ENCODE results near the gene TAF4.

The TAF4 gene

GRCh38 chr20:62015540-62016288 is 50.0 kb downstream of the TAF4 start:
- CTCF ChIA-PET: interaction anchor here (0.8 to 2.1 kb wide), 6 partner anchors 9 to 141 kb away, joined by 3 to 8 read pairs (median 5); no protein-coding TSS in a partner anchor
- Histone ChIP-seq H3K9me3 (ENCODE audit: control extremely low read depth in 1 of 5, control insufficient read depth in 4 of 5, insufficient read depth in 2 of 5, low read depth in 1 of 5, low read length in 4 of 5) (no peaks in the 10 kb centered on the region), H3K4me3 (ENCODE audit: control insufficient read depth in 1 of 7, extremely low read depth in 1 of 7, insufficient read depth in 4 of 7, low read depth in 2 of 7, low read length in 6 of 7) (no peak overlapping the region), H3K4me1 (ENCODE audit: control extremely low read depth in 1 of 4, control insufficient read depth in 4 of 4, insufficient read depth in 4 of 4, low read length in 3 of 4) (peaks cover 0 to 7% (median 2%) of the 10 kb centered on the region in 4 experiments), H3K27me3 (replicated peaks in 2 of 5; ENCODE audit: control insufficient read depth in 4 of 5, insufficient read depth in 5 of 5, low read length in 4 of 5) (no peaks in the 10 kb centered on the region), H3K27ac (ENCODE audit: insufficient read depth in 1 of 2, low read depth in 1 of 2, low read length in 2 of 2, poor library complexity in 1 of 2, severe bottlenecking in 2 of 2) (no peak overlapping the region), H3K36me3 (ENCODE audit: control insufficient read depth in 4 of 4, insufficient read depth in 4 of 4, low read length in 3 of 4) (peaks cover 0 to 32% (median 16%) of the 10 kb centered on the region in 4 experiments)
- 90% methylated on average over 11 of the region's 24 CpGs for WGBS (ENCODE audit: insufficient coverage)
- POLR2A ChIA-PET: no interaction called here
- no peak for DNase-seq

- peaks cover 0 to 35% (median 18%) of the 10 kb centered on the region in 4 experiments for H3K36me3 ChIP-seq (ENCODE audit: control insufficient read depth in 4 of 4, insufficient read depth in 4 of 4, low read length in 3 of 4)
- ChIA-PET POLR2A (no interaction called here), CTCF (interaction anchor here (0.8 to 2.1 kb wide), 5 partner anchors 8 to 142 kb away, joined by 3 to 8 read pairs (median 5); no protein-coding TSS in a partner anchor)
- no peaks in the 10 kb centered on the region for H3K27me3 ChIP-seq (replicated peaks in 2 of 5; ENCODE audit: control insufficient read depth in 4 of 5, insufficient read depth in 5 of 5, low read length in 4 of 5)
- no peak overlapping the region for H3K27ac ChIP-seq (ENCODE audit: insufficient read depth in 1 of 2, low read depth in 1 of 2, low read length in 2 of 2, poor library complexity in 1 of 2, severe bottlenecking in 2 of 2)
- no peaks in the 10 kb centered on the region for H3K9me3 ChIP-seq (ENCODE audit: control extremely low read depth in 1 of 5, control insufficient read depth in 4 of 5, insufficient read depth in 2 of 5, low read depth in 1 of 5, low read length in 4 of 5)
- no peak overlapping the region for H3K4me3 ChIP-seq (ENCODE audit: control insufficient read depth in 1 of 7, extremely low read depth in 1 of 7, insufficient read depth in 4 of 7, low read depth in 2 of 7, low read length in 6 of 7)
- WGBS (ENCODE audit: insufficient coverage): 94% methylated on average over 13 of the region's 14 CpGs
- DNase-seq: no peak
- H3K4me1 ChIP-seq (ENCODE audit: control extremely low read depth in 1 of 4, control insufficient read depth in 4 of 4, insufficient read depth in 4 of 4, low read length in 3 of 4): peaks cover 0 to 7% (median 2%) of the 10 kb centered on the region in 4 experiments
Measured at GRCh38 chr20:62014889-62015537, 50.7 kb downstream of the TAF4 start.

- no peak overlapping the region for H3K4me3 ChIP-seq (ENCODE audit: control insufficient read depth in 1 of 7, extremely low read depth in 1 of 7, insufficient read depth in 4 of 7, low read depth in 2 of 7, low read length in 6 of 7)
- POLR2A ChIA-PET: no interaction called here
- WGBS (ENCODE audit: insufficient coverage): 100% methylated on average over 9 of the region's 12 CpGs
- no peaks in the 10 kb centered on the region for H3K9me3 ChIP-seq (ENCODE audit: control extremely low read depth in 1 of 5, control insufficient read depth in 4 of 5, insufficient read depth in 2 of 5, low read depth in 1 of 5, low read length in 4 of 5)
- no peak for DNase-seq
- H3K27me3 ChIP-seq (replicated peaks in 2 of 5; ENCODE audit: control insufficient read depth in 4 of 5, insufficient read depth in 5 of 5, low read length in 4 of 5): no peaks in the 10 kb centered on the region
- H3K27ac ChIP-seq (ENCODE audit: insufficient read depth in 1 of 2, low read depth in 1 of 2, low read length in 2 of 2, poor library complexity in 1 of 2, severe bottlenecking in 2 of 2): no peak overlapping the region
- peaks cover 0 to 41% (median 24%) of the 10 kb centered on the region in 4 experiments for H3K36me3 ChIP-seq (ENCODE audit: control insufficient read depth in 4 of 4, insufficient read depth in 4 of 4, low read length in 3 of 4)
- H3K4me1 ChIP-seq (ENCODE audit: control extremely low read depth in 1 of 4, control insufficient read depth in 4 of 4, insufficient read depth in 4 of 4, low read length in 3 of 4): peaks cover 0 to 7% (median under 1%) of the 10 kb centered on the region in 4 experiments
- CTCF ChIA-PET: interaction anchor here (1.4 kb wide), 1 partner anchor 8 kb away, joined by 4 read pairs; no protein-coding TSS in a partner anchor
Measured at GRCh38 chr20:62014488-62014775, 51.2 kb downstream of the TAF4 start.

- no peak overlapping the region for H3K4me3 ChIP-seq (ENCODE audit: control insufficient read depth in 1 of 7, extremely low read depth in 1 of 7, insufficient read depth in 4 of 7, low read depth in 2 of 7, low read length in 6 of 7)
- H3K9me3 ChIP-seq (ENCODE audit: control extremely low read depth in 1 of 5, control insufficient read depth in 4 of 5, insufficient read depth in 2 of 5, low read depth in 1 of 5, low read length in 4 of 5): no peaks in the 10 kb centered on the region
- no peak overlapping the region for H3K27ac ChIP-seq (ENCODE audit: insufficient read depth in 1 of 2, low read depth in 1 of 2, low read length in 2 of 2, poor library complexity in 1 of 2, severe bottlenecking in 2 of 2)
- no peak for DNase-seq
- POLR2A ChIA-PET: no interaction called here
- H3K4me1 ChIP-seq (ENCODE audit: control extremely low read depth in 1 of 4, control insufficient read depth in 4 of 4, insufficient read depth in 4 of 4, low read length in 3 of 4): peaks cover 0 to 7% (median under 1%) of the 10 kb centered on the region in 4 experiments
- no peaks in the 10 kb centered on the region for H3K27me3 ChIP-seq (replicated peaks in 2 of 5; ENCODE audit: control insufficient read depth in 4 of 5, insufficient read depth in 5 of 5, low read length in 4 of 5)
- 98% methylated on average over 9 of the region's 12 CpGs for WGBS (ENCODE audit: insufficient coverage)
- peaks cover 0 to 57% (median 37%) of the 10 kb centered on the region in 4 experiments for H3K36me3 ChIP-seq (ENCODE audit: control insufficient read depth in 4 of 4, insufficient read depth in 4 of 4, low read length in 3 of 4)
- CTCF ChIA-PET: no interaction called here
Measured at GRCh38 chr20:62012631-62013030, 53.0 kb downstream of the TAF4 start.

- Histone ChIP-seq H3K27ac (ENCODE audit: insufficient read depth in 1 of 2, low read depth in 1 of 2, low read length in 2 of 2, poor library complexity in 1 of 2, severe bottlenecking in 2 of 2) (no peak overlapping the region), H3K4me1 (ENCODE audit: control extremely low read depth in 1 of 4, control insufficient read depth in 4 of 4, insufficient read depth in 4 of 4, low read length in 3 of 4) (peaks cover 0 to 7% (median under 1%) of the 10 kb centered on the region in 4 experiments), H3K36me3 (ENCODE audit: control insufficient read depth in 4 of 4, insufficient read depth in 4 of 4, low read length in 3 of 4) (peaks cover 0 to 63% (median 40%) of the 10 kb centered on the region in 4 experiments), H3K4me3 (ENCODE audit: control insufficient read depth in 1 of 7, extremely low read depth in 1 of 7, insufficient read depth in 4 of 7, low read depth in 2 of 7, low read length in 6 of 7) (no peak overlapping the region), H3K9me3 (ENCODE audit: control extremely low read depth in 1 of 5, control insufficient read depth in 4 of 5, insufficient read depth in 2 of 5, low read depth in 1 of 5, low read length in 4 of 5) (no peaks in the 10 kb centered on the region), H3K27me3 (replicated peaks in 2 of 5; ENCODE audit: control insufficient read depth in 4 of 5, insufficient read depth in 5 of 5, low read length in 4 of 5) (no peaks in the 10 kb centered on the region)
- no peak for DNase-seq
- ChIA-PET CTCF (interaction anchor here (0.9 to 4.6 kb wide), 15 partner anchors 10 to 371 kb away, joined by 3 to 39 read pairs (median 5); no protein-coding TSS in a partner anchor), POLR2A (no interaction called here)
- 97% methylated on average over 23 of the region's 27 CpGs for WGBS (ENCODE audit: insufficient coverage)
Measured at GRCh38 chr20:62011938-62012534, 53.6 kb downstream of the TAF4 start.

GRCh38 chr20:62011403-62011790 is 54.3 kb downstream of the TAF4 start:
- H3K4me3 ChIP-seq (ENCODE audit: control insufficient read depth in 1 of 7, extremely low read depth in 1 of 7, insufficient read depth in 4 of 7, low read depth in 2 of 7, low read length in 6 of 7): no peak overlapping the region
- WGBS (ENCODE audit: insufficient coverage): 100% methylated on average over 5 of the region's 6 CpGs
- no peaks in the 10 kb centered on the region for H3K27me3 ChIP-seq (replicated peaks in 2 of 5; ENCODE audit: control insufficient read depth in 4 of 5, insufficient read depth in 5 of 5, low read length in 4 of 5)
- POLR2A ChIA-PET: interaction anchor here (1.0 to 1.1 kb wide), 2 partner anchors 126 to 145 kb away, joined by 3 read pairs; no protein-coding TSS in a partner anchor
- H3K36me3 ChIP-seq (ENCODE audit: control insufficient read depth in 4 of 4, insufficient read depth in 4 of 4, low read length in 3 of 4): peaks cover 0 to 69% (median 45%) of the 10 kb centered on the region in 4 experiments
- H3K4me1 ChIP-seq (ENCODE audit: control extremely low read depth in 1 of 4, control insufficient read depth in 4 of 4, insufficient read depth in 4 of 4, low read length in 3 of 4): peaks cover 0 to 7% (median under 1%) of the 10 kb centered on the region in 4 experiments
- no peak overlapping the region for H3K27ac ChIP-seq (ENCODE audit: insufficient read depth in 1 of 2, low read depth in 1 of 2, low read length in 2 of 2, poor library complexity in 1 of 2, severe bottlenecking in 2 of 2)
- CTCF ChIA-PET: interaction anchor here (0.9 to 4.6 kb wide), 18 partner anchors 7 to 486 kb away, joined by 3 to 39 read pairs (median 5); no protein-coding TSS in a partner anchor
- no peaks in the 10 kb centered on the region for H3K9me3 ChIP-seq (ENCODE audit: control extremely low read depth in 1 of 5, control insufficient read depth in 4 of 5, insufficient read depth in 2 of 5, low read depth in 1 of 5, low read length in 4 of 5)
- DNase-seq: no peak

Data from common myeloid progenitor, CD34-positive (primary cell).